SK-N-SH treated with all-trans-retinoic acid at 6 μM for 48 hours (cell line): Measurements from ENCODE around the gene MYLK4.

ENCODE experiments used
- ATAC-seq: fragments of 200-7000 bp; cut with Tn5 transposase; 3 replicates; pipeline ENCODE4 v1.9.1; 2020; ENCODE audit warnings: mild to moderate bottlenecking, moderate library complexity
- ARNTL ChIP-seq: fragments of 450-650 bp; formaldehyde crosslinking; IDR thresholded peaks from 2 replicates; pipeline ENCODE4 v1.5.0; 2020; ENCODE audit warnings: low read depth, mild to moderate bottlenecking, moderate library complexity, borderline replicate concordance
- BACH2 ChIP-seq: fragments of 250-450 bp; sonication (Bioruptor Pico); IDR thresholded peaks from 2 replicates; pipeline ENCODE4 v1.9.0; 2021; ENCODE audit warnings: mild to moderate bottlenecking, borderline replicate concordance
- CSRNP3 ChIP-seq: fragments of 250-450 bp; sonication (Bioruptor Pico); IDR thresholded peaks from 2 replicates; pipeline ENCODE4 v1.5.1; 2021; ENCODE audit warnings: mild to moderate bottlenecking, moderate library complexity
- ESRRG ChIP-seq: fragments of 250-450 bp; sonication (Bioruptor Pico); IDR thresholded peaks from 2 replicates; pipeline ENCODE4 v1.6.1; 2021; ENCODE audit warnings: mild to moderate bottlenecking
- GLIS3 ChIP-seq: fragments of 250-450 bp; sonication (Bioruptor Pico); IDR thresholded peaks from 2 replicates; pipeline ENCODE4 v1.5.0; 2020; ENCODE audit warnings: mild to moderate bottlenecking, moderate library complexity
- ISL1 ChIP-seq: fragments of 250-450 bp; sonication (Bioruptor Pico); IDR thresholded peaks from 2 replicates; pipeline ENCODE4 v2.1.2; 2022; ENCODE audit warnings: mild to moderate bottlenecking, moderate library complexity
- OSR1 ChIP-seq: fragments of 250-450 bp; sonication (Bioruptor Pico); IDR thresholded peaks from 2 replicates; pipeline ENCODE4 v1.8.0; 2022; ENCODE audit warnings: moderate library complexity, mild to moderate bottlenecking, inconsistent platforms
- POU6F1 ChIP-seq: fragments of 250-450 bp; sonication (Bioruptor Pico); IDR thresholded peaks from 2 replicates; pipeline ENCODE4 v1.8.0; 2021; ENCODE audit warnings: low read depth, mild to moderate bottlenecking, moderate library complexity, borderline replicate concordance
- PPARA ChIP-seq: fragments of 250-450 bp; sonication (Bioruptor Pico); IDR thresholded peaks from 2 replicates; pipeline ENCODE4 v1.5.0; 2020; ENCODE audit warnings: mild to moderate bottlenecking, borderline replicate concordance
- RARB ChIP-seq: fragments of 250-450 bp; sonication (Bioruptor Pico); IDR thresholded peaks from 2 replicates; pipeline ENCODE4 v1.8.0; 2021; ENCODE audit warnings: mild to moderate bottlenecking, moderate library complexity
- SNAI2 ChIP-seq: fragments of 250-450 bp; sonication (Bioruptor Pico); IDR thresholded peaks from 2 replicates; pipeline ENCODE4 v1.5.0; 2020; ENCODE audit warnings: mild to moderate bottlenecking, moderate library complexity
- TCF4 ChIP-seq: fragments of 250-450 bp; sonication (Bioruptor Pico); IDR thresholded peaks from 2 replicates; pipeline ENCODE4 v1.8.0; 2021; ENCODE audit warnings: mild to moderate bottlenecking, moderate library complexity, borderline replicate concordance
- TOX ChIP-seq: fragments of 250-450 bp; sonication (Bioruptor Pico); IDR thresholded peaks from 2 replicates; pipeline ENCODE4 v1.8.0; 2021; ENCODE audit warnings: mild to moderate bottlenecking, moderate library complexity, borderline replicate concordance
- ZC3H10 ChIP-seq: fragments of 250-450 bp; sonication (Bioruptor Pico); IDR thresholded peaks from 2 replicates; pipeline ENCODE4 v1.5.1; 2021; ENCODE audit warnings: mild to moderate bottlenecking, moderate library complexity
- ZFP3 ChIP-seq: fragments of 250-450 bp; sonication (Bioruptor Pico); IDR thresholded peaks from 2 replicates; pipeline ENCODE4 v1.5.0; 2020; ENCODE audit warnings: mild to moderate bottlenecking, moderate library complexity
- ZFP30 ChIP-seq: fragments of 450-650 bp; formaldehyde crosslinking; IDR thresholded peaks from 2 replicates; pipeline ENCODE4 v1.5.0; 2022; ENCODE audit warnings: mild to moderate bottlenecking, moderate library complexity
- ZNF565 ChIP-seq: fragments of 450-650 bp; formaldehyde crosslinking; conservative IDR thresholded peaks from 2 replicates; pipeline ENCODE4 v1.5.0; 2020; ENCODE audit warnings: low read depth, mild to moderate bottlenecking, moderate library complexity
- ZNF70 ChIP-seq: fragments of 450-650 bp; formaldehyde crosslinking; IDR thresholded peaks from 2 replicates; pipeline ENCODE4 v1.5.0; 2020; ENCODE audit warnings: mild to moderate bottlenecking, moderate library complexity
- ZNF8 ChIP-seq: fragments of 450-650 bp; formaldehyde crosslinking; IDR thresholded peaks from 2 replicates; pipeline ENCODE4 v1.5.0; 2020; ENCODE audit warnings: mild to moderate bottlenecking, moderate library complexity
- TF ChIP-seq, protein P1 (sequence below): fragments of 250-450 bp; sonication (Bioruptor Pico); IDR thresholded peaks from 2 replicates; pipeline ENCODE4 v1.5.1; 2020; ENCODE audit warnings: low read depth, mild to moderate bottlenecking, moderate library complexity
- TF ChIP-seq, protein P2 (sequence below): fragments of 250-450 bp; sonication (Bioruptor Pico); IDR thresholded peaks from 2 replicates; pipeline ENCODE4 v1.5.0; 2020; ENCODE audit warnings: mild to moderate bottlenecking, moderate library complexity

MYLK4 gene

GRCh38 chr6:2636672-2637071, 114.0 kb downstream of the MYLK4 start:
- no peak for TF ChIP-seq SNAI2
- TF ChIP-seq OSR1 = no peak
- no peak for TF ChIP-seq ZNF8 (CRISPR knock-in tag)
- TF ChIP-seq TCF4 (CRISPR knock-in tag) = no peak
- TF ChIP-seq PPARA = no peak
- TF ChIP-seq ISL1 (CRISPR knock-in tag) = no peak
- no peak for TF ChIP-seq BACH2 (CRISPR knock-in tag)
- TF ChIP-seq TOX (CRISPR knock-in tag) = no peak
- no peak for TF ChIP-seq ZC3H10 (CRISPR knock-in tag)
- no peak for TF ChIP-seq POU6F1 (CRISPR knock-in tag)
- no peak for TF ChIP-seq ZNF70 (CRISPR knock-in tag)
- no peak for TF ChIP-seq GLIS3 (CRISPR knock-in tag)
- ATAC-seq = no peak

- TF ChIP-seq ISL1 (CRISPR knock-in tag) (no peak), ZFP30 (no peak)
Observed at GRCh38 chr6:2635911-2636310, 114.8 kb downstream of the MYLK4 start.

GRCh38 chr6:2634139-2634964, 116.4 kb downstream of the MYLK4 start:
- TF ChIP-seq ARNTL (no peak), CSRNP3 (CRISPR knock-in tag) (no peak), GLIS3 (CRISPR knock-in tag) (no peak), OSR1 (no peak), PPARA (no peak), POU6F1 (CRISPR knock-in tag) (no peak)
- TF ChIP-seq, protein P1, sequence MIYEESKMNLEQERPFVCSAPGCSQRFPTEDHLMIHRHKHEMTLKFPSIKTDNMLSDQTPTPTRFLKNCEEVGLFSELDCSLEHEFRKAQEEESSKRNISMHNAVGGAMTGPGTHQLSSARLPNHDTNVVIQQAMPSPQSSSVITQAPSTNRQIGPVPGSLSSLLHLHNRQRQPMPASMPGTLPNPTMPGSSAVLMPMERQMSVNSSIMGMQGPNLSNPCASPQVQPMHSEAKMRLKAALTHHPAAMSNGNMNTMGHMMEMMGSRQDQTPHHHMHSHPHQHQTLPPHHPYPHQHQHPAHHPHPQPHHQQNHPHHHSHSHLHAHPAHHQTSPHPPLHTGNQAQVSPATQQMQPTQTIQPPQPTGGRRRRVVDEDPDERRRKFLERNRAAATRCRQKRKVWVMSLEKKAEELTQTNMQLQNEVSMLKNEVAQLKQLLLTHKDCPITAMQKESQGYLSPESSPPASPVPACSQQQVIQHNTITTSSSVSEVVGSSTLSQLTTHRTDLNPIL (CRISPR knock-in tag) = no peak
- TF ChIP-seq, protein P2, sequence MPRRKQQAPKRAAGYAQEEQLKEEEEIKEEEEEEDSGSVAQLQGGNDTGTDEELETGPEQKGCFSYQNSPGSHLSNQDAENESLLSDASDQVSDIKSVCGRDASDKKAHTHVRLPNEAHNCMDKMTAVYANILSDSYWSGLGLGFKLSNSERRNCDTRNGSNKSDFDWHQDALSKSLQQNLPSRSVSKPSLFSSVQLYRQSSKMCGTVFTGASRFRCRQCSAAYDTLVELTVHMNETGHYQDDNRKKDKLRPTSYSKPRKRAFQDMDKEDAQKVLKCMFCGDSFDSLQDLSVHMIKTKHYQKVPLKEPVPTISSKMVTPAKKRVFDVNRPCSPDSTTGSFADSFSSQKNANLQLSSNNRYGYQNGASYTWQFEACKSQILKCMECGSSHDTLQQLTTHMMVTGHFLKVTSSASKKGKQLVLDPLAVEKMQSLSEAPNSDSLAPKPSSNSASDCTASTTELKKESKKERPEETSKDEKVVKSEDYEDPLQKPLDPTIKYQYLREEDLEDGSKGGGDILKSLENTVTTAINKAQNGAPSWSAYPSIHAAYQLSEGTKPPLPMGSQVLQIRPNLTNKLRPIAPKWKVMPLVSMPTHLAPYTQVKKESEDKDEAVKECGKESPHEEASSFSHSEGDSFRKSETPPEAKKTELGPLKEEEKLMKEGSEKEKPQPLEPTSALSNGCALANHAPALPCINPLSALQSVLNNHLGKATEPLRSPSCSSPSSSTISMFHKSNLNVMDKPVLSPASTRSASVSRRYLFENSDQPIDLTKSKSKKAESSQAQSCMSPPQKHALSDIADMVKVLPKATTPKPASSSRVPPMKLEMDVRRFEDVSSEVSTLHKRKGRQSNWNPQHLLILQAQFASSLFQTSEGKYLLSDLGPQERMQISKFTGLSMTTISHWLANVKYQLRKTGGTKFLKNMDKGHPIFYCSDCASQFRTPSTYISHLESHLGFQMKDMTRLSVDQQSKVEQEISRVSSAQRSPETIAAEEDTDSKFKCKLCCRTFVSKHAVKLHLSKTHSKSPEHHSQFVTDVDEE = no peak; the same call in 1 of the 2 replicates
- peak; percentile 98 for ATAC-seq

More at GRCh38 chr6:2635911-2636310, 114.8 kb downstream of the MYLK4 start:
- ATAC-seq = no peak

DNA sequence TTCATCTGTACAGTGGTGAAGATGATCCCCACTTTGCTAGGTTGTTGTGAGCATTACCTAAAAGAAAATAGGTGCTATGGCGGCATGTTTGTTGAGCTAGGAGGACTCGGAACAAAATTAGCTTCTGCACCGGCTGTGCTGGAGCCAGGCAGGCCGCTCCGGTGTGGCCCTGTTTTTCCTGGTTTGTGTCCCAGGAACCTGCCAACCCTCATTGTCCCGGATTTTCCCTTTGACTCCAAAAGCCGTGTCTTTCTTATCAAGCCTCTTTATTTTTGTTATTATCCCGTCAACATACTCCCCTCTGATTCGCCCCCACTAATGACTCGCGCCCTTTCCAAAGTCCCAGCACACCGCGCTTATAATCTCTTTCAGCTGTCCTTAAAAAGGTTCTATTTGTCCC, 117.0 kb downstream of the MYLK4 start:
- ATAC-seq = no peak
- TF ChIP-seq ISL1 (CRISPR knock-in tag) (no peak), RARB (CRISPR knock-in tag) (no peak), TCF4 (CRISPR knock-in tag) (no peak), BACH2 (CRISPR knock-in tag) (no peak), ZFP3 (CRISPR knock-in tag) (no peak), CSRNP3 (CRISPR knock-in tag) (no peak), PPARA (no peak), ZNF70 (CRISPR knock-in tag) (no peak), ZNF565 (CRISPR knock-in tag) (no peak), TOX (CRISPR knock-in tag) (no peak), ARNTL (no peak), GLIS3 (CRISPR knock-in tag) (no peak), ZC3H10 (CRISPR knock-in tag) (no peak), ESRRG (CRISPR knock-in tag) (no peak)
- TF ChIP-seq, protein P2 = no peak
